HepG2 (cell line): ENCODE data around the gene PARN. TPM values are rescaled to one million over a fixed set of nuclear protein-coding genes. Genes with fewer than 3 reads are reported as not detected.

Experiments used
- ETV6 ChIP-seq: sonication (generic); formaldehyde crosslinking; conservative IDR thresholded peaks from 2 replicates; pipeline ENCODE4 v1.4.0; 2020; ENCODE audit warnings: missing genetic modification reagents
- IRF2 ChIP-seq: IDR thresholded peaks from 2 replicates; pipeline ENCODE4 v1.6.1; 2018; ENCODE audit warnings: missing genetic modification reagents, missing compliant biosample characterization
- JUNB ChIP-seq: sonication (generic); formaldehyde crosslinking; IDR thresholded peaks from 2 replicates; pipeline ENCODE4 v1.8.0; 2022; ENCODE audit warnings: missing genetic modification reagents, mild to moderate bottlenecking, borderline replicate concordance
- KDM1A ChIP-seq: IDR thresholded peaks from 2 replicates; pipeline ENCODE4 v1.6.1; 2016; ENCODE audit warnings: missing compliant biosample characterization
- MBNL3 ChIP-seq: fragments of 250-450 bp; sonication (Bioruptor Pico); conservative IDR thresholded peaks from 2 replicates; pipeline ENCODE4 v1.8.0; 2022; ENCODE audit warnings: mild to moderate bottlenecking, inconsistent platforms
- MTF2 ChIP-seq: sonication (generic); formaldehyde crosslinking; IDR thresholded peaks from 2 replicates; pipeline ENCODE4 v1.5.0; 2020; ENCODE audit warnings: missing genetic modification reagents, borderline replicate concordance
- PHF5A ChIP-seq: IDR thresholded peaks from one replicate; pipeline ENCODE4 v1.6.1; 2018; ENCODE audit warnings: low read depth, missing genetic modification reagents; ENCODE audit not compliant: unreplicated experiment
- RCOR2 ChIP-seq: IDR thresholded peaks from 2 replicates; pipeline ENCODE4 v1.6.1; 2016; ENCODE audit warnings: missing biosample characterization, missing genetic modification reagents
- SIN3A ChIP-seq: IDR thresholded peaks from 2 replicates; pipeline ENCODE4 v1.6.1; 2011; ENCODE audit warnings: low read depth, mild to moderate bottlenecking, control low read depth, low read length, borderline replicate concordance
- TEAD3 ChIP-seq: optimal IDR thresholded peaks from 2 replicates; pipeline ENCODE3; 2016; ENCODE audit warnings: borderline replicate concordance
- TOE1 ChIP-seq: sonication (generic); formaldehyde crosslinking; IDR thresholded peaks from 2 replicates; pipeline ENCODE4 v1.4.0; 2020; ENCODE audit warnings: mild to moderate bottlenecking, missing genetic modification reagents
- TSC22D2 ChIP-seq: sonication (generic); formaldehyde crosslinking; IDR thresholded peaks from 2 replicates; pipeline ENCODE4 v1.5.1; 2020; ENCODE audit warnings: missing genetic modification reagents, mild to moderate bottlenecking, borderline replicate concordance
- ZFP90 ChIP-seq: sonication (generic); formaldehyde crosslinking; IDR thresholded peaks from 2 replicates; pipeline ENCODE4 v1.8.0; 2022; ENCODE audit warnings: missing genetic modification reagents, mild to moderate bottlenecking, inconsistent platforms, borderline replicate concordance
- ZNF547 ChIP-seq: sonication (generic); formaldehyde crosslinking; IDR thresholded peaks from 2 replicates; pipeline ENCODE4 v1.5.1; 2020; ENCODE audit warnings: mild to moderate bottlenecking, missing genetic modification reagents
- ZNF678 ChIP-seq: sonication (generic); formaldehyde crosslinking; IDR thresholded peaks from 2 replicates; pipeline ENCODE4 v1.4.0; 2020; ENCODE audit warnings: mild to moderate bottlenecking, missing genetic modification reagents
- ZNF883 ChIP-seq: sonication (generic); formaldehyde crosslinking; IDR thresholded peaks from 2 replicates; pipeline ENCODE4 v1.5.1; 2020; ENCODE audit warnings: mild to moderate bottlenecking, missing genetic modification reagents; ENCODE audit errors: not compliant biosample characterization
- polyA plus RNA-seq, 8 experiments: library from polyadenylated mRNA; depleted of rRNA in 3 of 8; stranded (reverse) in 7 of 8; unstranded in 1 of 8; fragments of >200 nt; fragmentation: Illumina TruSeq in 4 of 8; extraction: Trizol in 4 of 8; gene quantifications; 2 replicates each; pipeline versions ENCODE4 v1.2.1 to v1.2.3, GENCODE V29; 2011 to 2016; ENCODE audit warnings: low read depth in 4 of 8, missing spikeins in 1 of 8, mixed read lengths in 1 of 8; ENCODE audit not compliant: insufficient read depth in 1 of 8
- total RNA-seq, 5 experiments: library from RNA; depleted of rRNA; stranded (reverse); fragments of >200 nt; fragmentation: Illumina TruSeq; extraction: Trizol; gene quantifications; 2 replicates each; pipeline ENCODE4 v1.2.3, GENCODE V29; 2016; ENCODE audit warnings: low read depth in 1 of 5
- TF ChIP-seq, protein P1 (sequence below): sonication (generic); formaldehyde crosslinking; IDR thresholded peaks from 2 replicates; pipeline ENCODE4 v1.4.0; 2020; ENCODE audit warnings: missing genetic modification reagents, borderline replicate concordance
- TF ChIP-seq, protein P2 (sequence below): sonication (generic); formaldehyde crosslinking; IDR thresholded peaks from 2 replicates; pipeline ENCODE4 v1.8.1; 2022; ENCODE audit warnings: mild to moderate bottlenecking, missing genetic modification reagents
- TF ChIP-seq, protein P3 (sequence below): sonication (generic); formaldehyde crosslinking; IDR thresholded peaks from 2 replicates; pipeline ENCODE4 v1.5.0; 2020; ENCODE audit warnings: missing genetic modification reagents, mild to moderate bottlenecking, borderline replicate concordance
- TF ChIP-seq, protein P4 (sequence below): sonication (generic); formaldehyde crosslinking; IDR thresholded peaks from 2 replicates; pipeline ENCODE4 v1.4.0; 2020; ENCODE audit warnings: missing genetic modification reagents
- TF ChIP-seq, protein P5 (sequence below): sonication (generic); formaldehyde crosslinking; IDR thresholded peaks from 2 replicates; pipeline ENCODE4 v1.4.0; 2020; ENCODE audit warnings: missing genetic modification reagents

Gene PARN
- total and polyA plus RNA-seq, 2 of the 13 experiments (the other 11 are each of a cell fraction or from before 2014, with no cell fraction given), result 13.3 to 47.6 TPM

DNA sequence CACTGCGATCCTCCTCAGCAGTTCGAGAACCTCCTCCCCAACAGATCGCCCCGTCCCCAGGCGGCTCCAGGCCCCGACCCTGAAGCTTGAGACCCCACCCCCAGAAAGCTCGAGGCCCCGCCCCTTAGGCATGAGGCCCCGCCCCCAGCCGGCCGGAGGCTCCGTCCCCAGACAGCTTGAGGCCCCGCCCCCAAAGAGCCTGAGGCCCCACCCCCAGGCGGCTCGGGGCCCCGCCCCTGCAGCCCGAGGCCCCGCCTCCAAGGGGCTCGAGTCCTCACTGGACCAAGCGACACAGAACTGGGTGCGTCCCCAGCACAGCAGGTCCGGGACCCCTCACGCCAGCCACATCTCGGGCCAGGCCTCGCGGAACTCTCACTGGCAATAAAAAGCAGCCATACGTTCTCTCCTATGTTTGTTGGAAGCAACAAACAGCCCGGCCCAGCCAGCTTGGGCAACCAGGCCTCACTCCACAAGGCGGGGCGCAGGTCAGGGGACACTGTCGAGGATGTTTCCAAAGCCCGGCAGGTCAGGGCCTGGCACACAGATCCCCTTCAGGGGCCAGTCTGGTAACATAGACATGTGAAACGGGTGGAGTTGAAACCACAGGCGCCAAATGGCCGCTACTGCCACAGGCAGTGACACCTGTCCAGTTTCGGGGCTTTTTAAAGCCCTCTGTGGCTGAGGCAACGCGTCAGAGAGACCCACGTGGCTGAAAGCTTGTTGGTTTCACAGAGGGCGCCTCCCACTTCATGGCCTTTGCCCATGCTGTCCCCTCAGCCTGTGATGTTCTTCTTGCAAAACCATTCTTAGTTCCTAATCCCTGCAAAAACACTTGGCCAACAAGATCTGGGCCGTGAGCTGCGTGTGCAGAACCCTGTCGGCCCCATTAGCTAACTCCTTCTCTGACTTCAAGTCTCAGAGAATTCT is 224.2 kb downstream of the PARN start (continued):
- TF ChIP-seq, protein P1, sequence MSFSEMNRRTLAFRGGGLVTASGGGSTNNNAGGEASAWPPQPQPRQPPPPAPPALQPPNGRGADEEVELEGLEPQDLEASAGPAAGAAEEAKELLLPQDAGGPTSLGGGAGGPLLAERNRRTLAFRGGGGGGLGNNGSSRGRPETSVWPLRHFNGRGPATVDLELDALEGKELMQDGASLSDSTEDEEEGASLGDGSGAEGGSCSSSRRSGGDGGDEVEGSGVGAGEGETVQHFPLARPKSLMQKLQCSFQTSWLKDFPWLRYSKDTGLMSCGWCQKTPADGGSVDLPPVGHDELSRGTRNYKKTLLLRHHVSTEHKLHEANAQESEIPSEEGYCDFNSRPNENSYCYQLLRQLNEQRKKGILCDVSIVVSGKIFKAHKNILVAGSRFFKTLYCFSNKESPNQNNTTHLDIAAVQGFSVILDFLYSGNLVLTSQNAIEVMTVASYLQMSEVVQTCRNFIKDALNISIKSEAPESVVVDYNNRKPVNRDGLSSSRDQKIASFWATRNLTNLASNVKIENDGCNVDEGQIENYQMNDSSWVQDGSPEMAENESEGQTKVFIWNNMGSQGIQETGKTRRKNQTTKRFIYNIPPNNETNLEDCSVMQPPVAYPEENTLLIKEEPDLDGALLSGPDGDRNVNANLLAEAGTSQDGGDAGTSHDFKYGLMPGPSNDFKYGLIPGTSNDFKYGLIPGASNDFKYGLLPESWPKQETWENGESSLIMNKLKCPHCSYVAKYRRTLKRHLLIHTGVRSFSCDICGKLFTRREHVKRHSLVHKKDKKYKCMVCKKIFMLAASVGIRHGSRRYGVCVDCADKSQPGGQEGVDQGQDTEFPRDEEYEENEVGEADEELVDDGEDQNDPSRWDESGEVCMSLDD (CRISPR knock-in tag), result peak; percentile 82; the same call in 1 of the 2 replicates
- TF ChIP-seq SIN3A, result peak; percentile 56; the same call in 1 of the 2 replicates
- peak; percentile 94 for TF ChIP-seq ZNF883 (CRISPR knock-in tag)
- TF ChIP-seq MBNL3 (CRISPR knock-in tag), result no peak
- no peak; the same call in 1 of the 2 replicates for TF ChIP-seq KDM1A (CRISPR knock-in tag)
- TF ChIP-seq TOE1, result no peak
- TF ChIP-seq, protein P2, sequence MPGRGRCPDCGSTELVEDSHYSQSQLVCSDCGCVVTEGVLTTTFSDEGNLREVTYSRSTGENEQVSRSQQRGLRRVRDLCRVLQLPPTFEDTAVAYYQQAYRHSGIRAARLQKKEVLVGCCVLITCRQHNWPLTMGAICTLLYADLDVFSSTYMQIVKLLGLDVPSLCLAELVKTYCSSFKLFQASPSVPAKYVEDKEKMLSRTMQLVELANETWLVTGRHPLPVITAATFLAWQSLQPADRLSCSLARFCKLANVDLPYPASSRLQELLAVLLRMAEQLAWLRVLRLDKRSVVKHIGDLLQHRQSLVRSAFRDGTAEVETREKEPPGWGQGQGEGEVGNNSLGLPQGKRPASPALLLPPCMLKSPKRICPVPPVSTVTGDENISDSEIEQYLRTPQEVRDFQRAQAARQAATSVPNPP (CRISPR knock-in tag), result peak; percentile 77; the same call in 1 of the 2 replicates
- TF ChIP-seq, protein P3, sequence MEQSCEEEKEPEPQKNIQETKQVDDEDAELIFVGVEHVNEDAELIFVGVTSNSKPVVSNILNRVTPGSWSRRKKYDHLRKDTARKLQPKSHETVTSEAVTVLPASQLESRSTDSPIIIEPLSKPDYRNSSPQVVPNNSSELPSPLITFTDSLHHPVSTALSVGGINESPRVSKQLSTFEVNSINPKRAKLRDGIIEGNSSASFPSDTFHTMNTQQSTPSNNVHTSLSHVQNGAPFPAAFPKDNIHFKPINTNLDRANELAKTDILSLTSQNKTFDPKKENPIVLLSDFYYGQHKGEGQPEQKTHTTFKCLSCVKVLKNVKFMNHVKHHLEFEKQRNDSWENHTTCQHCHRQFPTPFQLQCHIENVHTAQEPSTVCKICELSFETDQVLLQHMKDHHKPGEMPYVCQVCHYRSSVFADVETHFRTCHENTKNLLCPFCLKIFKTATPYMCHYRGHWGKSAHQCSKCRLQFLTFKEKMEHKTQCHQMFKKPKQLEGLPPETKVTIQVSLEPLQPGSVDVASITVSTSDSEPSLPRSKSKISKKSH, result peak; percentile 95
- TF ChIP-seq TEAD3, result no peak
- peak; percentile 87; the same call in 1 of the 2 replicates for TF ChIP-seq TSC22D2 (CRISPR knock-in tag)
- TF ChIP-seq IRF2 (CRISPR knock-in tag), result peak; percentile 49
- TF ChIP-seq, protein P4, sequence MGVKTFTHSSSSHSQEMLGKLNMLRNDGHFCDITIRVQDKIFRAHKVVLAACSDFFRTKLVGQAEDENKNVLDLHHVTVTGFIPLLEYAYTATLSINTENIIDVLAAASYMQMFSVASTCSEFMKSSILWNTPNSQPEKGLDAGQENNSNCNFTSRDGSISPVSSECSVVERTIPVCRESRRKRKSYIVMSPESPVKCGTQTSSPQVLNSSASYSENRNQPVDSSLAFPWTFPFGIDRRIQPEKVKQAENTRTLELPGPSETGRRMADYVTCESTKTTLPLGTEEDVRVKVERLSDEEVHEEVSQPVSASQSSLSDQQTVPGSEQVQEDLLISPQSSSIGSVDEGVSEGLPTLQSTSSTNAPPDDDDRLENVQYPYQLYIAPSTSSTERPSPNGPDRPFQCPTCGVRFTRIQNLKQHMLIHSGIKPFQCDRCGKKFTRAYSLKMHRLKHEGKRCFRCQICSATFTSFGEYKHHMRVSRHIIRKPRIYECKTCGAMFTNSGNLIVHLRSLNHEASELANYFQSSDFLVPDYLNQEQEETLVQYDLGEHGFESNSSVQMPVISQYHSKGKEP (CRISPR knock-in tag), result no peak
- no peak for TF ChIP-seq ZNF678 (CRISPR knock-in tag)
- peak; percentile 89 for TF ChIP-seq PHF5A (CRISPR knock-in tag)
- TF ChIP-seq ZNF547, result peak; percentile 90
- TF ChIP-seq ZFP90, result peak; percentile 92
- TF ChIP-seq, protein P5, sequence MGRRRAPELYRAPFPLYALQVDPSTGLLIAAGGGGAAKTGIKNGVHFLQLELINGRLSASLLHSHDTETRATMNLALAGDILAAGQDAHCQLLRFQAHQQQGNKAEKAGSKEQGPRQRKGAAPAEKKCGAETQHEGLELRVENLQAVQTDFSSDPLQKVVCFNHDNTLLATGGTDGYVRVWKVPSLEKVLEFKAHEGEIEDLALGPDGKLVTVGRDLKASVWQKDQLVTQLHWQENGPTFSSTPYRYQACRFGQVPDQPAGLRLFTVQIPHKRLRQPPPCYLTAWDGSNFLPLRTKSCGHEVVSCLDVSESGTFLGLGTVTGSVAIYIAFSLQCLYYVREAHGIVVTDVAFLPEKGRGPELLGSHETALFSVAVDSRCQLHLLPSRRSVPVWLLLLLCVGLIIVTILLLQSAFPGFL (CRISPR knock-in tag), result peak; percentile 92
- TF ChIP-seq MTF2 (CRISPR knock-in tag), result no peak; the same call in 1 of the 2 replicates
- TF ChIP-seq ETV6 (CRISPR knock-in tag), result no peak
- no peak for TF ChIP-seq JUNB
- TF ChIP-seq RCOR2 (CRISPR knock-in tag), result no peak
